HL-60/S4 (cell line): ENCODE results near the gene CCDC146.
"Not testable (repeated sequence)": the region's sequence is repeated elsewhere in the genome, so short reads cannot be mapped to it uniquely, and the experiment has no call there.

ENCODE experiments used
- in situ Hi-C: fragments of 300-500 bp; cut with MboI; formaldehyde crosslinking; loops from 2 replicates; pipeline ENCODE4 v1.14.3; 2022; ENCODE audit warnings: low sequenced_read_pairs

The CCDC146 gene

GRCh38 chr7:77244222-77244934, 122.0 kb downstream of the CCDC146 start:
- in situ Hi-C loops, result loop anchor here (10.0 kb wide), 1 partner anchor 120 kb away; the partner anchor contains the start of gene CCDC146

DNA sequence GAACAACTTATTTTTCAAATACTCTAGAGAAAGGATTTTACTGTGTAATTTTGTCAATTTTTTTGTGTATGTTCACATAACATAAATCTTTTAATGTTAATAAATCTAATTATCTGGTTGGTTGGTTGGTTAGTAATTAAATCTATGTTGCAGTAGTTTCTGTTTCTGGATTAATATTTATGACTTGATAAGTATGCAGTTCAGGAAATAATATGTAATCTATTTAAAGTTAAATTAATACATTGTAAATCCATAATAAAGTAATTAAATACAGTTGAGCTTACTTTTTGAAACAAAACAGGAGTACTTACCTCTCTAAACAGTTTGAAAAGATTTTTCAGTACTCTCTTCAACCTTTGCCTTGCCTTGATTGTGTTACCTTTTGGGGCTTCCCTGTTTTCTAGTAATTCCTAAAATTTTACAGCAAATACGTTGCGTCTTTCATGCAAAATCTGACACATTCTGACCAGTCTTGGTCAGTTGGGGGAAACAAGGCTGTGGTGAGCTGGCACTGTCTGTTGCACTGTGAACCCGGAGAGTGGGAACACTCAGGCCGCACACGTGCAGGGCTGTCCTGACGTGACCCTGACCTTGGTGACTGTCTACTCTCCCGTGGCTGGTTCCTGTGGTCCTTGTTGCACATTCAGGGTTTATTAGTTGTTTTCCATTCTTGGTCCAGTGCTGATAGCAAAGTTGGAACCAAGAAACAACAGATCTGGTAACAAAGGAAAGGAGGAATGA, 122.8 kb downstream of the CCDC146 start:
- in situ Hi-C loops, result loop anchor here (5.0 to 10.0 kb wide), 2 partner anchors 87 to 120 kb away; partner anchors contain the start of gene CCDC146

DNA sequence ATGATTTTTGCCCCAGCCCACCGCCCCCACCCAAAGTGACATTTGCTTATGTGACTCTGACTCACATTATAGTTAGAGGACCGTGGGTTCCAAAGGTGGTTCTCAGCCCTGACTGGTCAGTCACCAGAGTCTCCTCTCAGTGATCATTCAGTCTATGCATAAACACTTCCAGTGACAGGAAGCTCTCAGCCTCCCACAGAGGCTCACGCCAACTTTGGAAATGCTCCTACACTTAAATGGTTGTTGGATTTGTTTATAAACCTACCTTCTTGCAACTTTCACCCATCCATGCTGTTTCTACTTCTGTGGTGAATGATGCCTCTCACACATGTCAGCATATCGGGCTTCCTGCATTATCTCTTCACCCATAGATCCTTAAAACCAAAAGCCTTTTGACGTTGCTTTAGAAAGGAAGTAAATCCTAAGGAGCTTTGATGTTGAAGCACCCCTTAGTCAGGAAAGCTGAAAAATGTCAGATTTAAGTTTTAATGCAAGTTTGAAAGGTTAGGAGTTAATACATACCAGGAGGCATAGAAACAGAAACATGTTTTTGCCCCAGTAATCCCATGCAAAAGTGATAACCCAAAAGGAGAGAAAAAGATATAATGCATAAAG, 123.7 kb downstream of the CCDC146 start:
- in situ Hi-C loops, result loop anchor here (5.0 to 10.0 kb wide), 2 partner anchors 86 to 121 kb away; partner anchors contain the start of gene CCDC146

- in situ Hi-C loops, result loop anchor here (5.0 to 10.0 kb wide), 2 partner anchors 85 to 123 kb away; partner anchors contain the start of gene CCDC146
Measured at GRCh38 chr7:77247206-77247850, 124.9 kb downstream of the CCDC146 start.

- in situ Hi-C loops, result loop anchor here (5.0 to 10.0 kb wide), 2 partner anchors 84 to 123 kb away; partner anchors contain the start of gene CCDC146
Measured at GRCh38 chr7:77248154-77248553, 125.7 kb downstream of the CCDC146 start.

GRCh38 chr7:77252506-77252905, 130.1 kb downstream of the CCDC146 start:
- in situ Hi-C loops, result no loop called here

DNA sequence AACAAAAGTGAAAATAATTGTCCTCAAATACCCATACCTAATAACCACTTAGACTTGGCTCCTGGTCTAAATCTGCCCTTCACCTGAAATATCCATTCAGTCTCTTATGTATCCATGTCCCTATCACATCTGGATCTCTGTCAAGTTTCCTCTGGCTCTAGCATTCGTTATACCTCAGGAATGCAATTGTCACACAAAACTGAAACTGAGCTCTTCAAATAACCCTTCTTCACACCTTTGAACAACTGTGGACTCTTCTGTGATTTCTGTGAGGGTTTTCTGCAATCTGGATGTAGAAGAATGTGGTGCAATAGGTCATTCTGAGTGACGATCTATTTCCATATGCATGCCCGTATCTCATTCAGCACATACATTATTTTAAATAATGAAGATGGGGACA, 130.7 kb downstream of the CCDC146 start:
- in situ Hi-C loops, result no loop called here

DNA sequence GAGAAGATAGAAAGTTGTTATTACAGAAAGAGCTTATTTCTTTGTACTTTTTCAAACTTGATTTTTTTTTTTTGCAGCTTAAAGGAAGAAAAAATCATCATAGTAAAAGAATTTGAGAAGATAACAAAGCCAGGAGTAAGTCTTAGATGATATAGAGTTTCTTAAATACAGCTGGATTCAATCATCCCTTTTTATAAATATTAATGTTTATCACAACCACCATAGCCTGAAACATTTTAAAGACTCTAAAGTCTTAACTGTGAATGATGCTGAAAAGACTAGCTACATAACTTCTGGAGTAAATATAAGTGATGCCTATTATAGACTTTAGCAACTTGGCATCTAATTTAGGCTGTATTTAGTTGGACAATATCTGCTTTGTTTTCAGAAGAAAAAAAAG, 132.0 kb downstream of the CCDC146 start:
- in situ Hi-C loops, result no loop called here

- in situ Hi-C loops, result no loop called here
Measured at GRCh38 chr7:77254915-77255314, 132.5 kb downstream of the CCDC146 start.

- in situ Hi-C loops, result no loop called here
Measured at GRCh38 chr7:77258014-77258413, 135.6 kb downstream of the CCDC146 start.

GRCh38 chr7:77258593-77258992, 136.2 kb downstream of the CCDC146 start:
- in situ Hi-C loops, result no loop called here

DNA sequence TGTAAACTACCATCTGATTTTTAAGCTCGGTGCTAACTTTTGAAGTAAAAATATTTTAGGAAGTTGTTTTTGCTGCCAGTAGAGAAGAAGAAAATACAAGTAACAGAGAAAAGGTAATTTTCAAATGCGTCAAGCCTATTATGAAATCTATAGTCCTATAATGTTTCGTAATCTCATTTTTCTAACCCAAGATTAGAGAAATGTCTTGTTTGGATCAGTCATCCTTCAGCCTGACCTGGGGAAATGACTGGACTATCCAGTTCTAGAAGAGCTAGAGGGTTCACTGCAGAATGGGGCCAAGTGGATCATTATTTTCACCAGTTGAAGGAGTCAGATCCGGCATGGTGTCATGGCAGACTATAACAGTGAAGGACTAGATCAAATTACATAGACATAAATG, 139.9 kb downstream of the CCDC146 start:
- in situ Hi-C loops, result no loop called here

DNA sequence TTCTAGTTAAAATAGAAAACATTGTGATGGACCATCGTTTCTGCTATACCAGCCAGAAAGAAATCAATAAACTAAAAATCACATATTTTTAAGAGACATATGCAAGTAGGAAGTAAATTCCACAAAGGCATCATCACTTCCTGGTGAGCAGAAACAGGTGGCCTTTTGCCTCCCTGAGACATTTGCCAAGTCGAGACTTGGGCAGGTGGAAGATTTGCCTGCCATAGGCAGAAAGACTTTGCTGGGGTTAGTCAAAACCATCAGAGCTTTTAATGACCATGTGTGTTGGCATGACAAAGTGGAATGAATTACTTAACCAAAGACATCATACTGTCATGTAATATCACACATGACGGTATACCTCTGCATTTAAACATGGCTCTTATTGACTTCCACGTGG, 143.3 kb downstream of the CCDC146 start:
- in situ Hi-C loops, result no loop called here

- in situ Hi-C loops, result no loop called here
Measured at GRCh38 chr7:77266291-77266794, 143.9 kb downstream of the CCDC146 start.

GRCh38 chr7:77269360-77270093, 147.1 kb downstream of the CCDC146 start:
- in situ Hi-C loops, result no loop called here

- in situ Hi-C loops, result no loop called here
Measured at GRCh38 chr7:77270094-77270480, 147.7 kb downstream of the CCDC146 start.

- in situ Hi-C loops, result no loop called here
Measured at GRCh38 chr7:77271766-77272165, 149.4 kb downstream of the CCDC146 start.

GRCh38 chr7:77275663-77276062, 153.2 kb downstream of the CCDC146 start:
- in situ Hi-C loops, result not testable (repeated sequence)

DNA sequence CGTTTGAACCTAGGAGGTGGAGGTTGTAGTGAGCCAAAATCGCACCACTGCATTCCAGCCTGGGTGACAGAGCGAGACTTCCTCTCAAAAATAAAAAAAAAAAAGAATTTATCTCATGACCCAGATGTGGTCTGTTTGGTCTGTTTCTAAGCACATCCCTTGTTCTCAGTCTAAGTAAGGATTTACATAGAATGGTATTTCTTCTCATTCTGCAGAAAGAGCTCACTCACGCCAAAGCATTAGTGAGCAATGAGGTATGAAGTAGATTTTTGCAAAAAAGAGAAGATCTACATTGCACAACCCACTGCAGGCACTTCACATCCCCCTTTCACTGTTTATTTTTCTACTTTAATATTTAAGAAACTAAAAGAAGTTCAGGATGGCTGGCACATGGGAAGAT, 153.7 kb downstream of the CCDC146 start:
- in situ Hi-C loops, result no loop called here
